COLO829 (cell line): Measurements from ENCODE around the gene NXPH2.

Experiments
- DNase-seq: peaks from one replicate; pipeline ENCODE4 v3.0.0; 2012; ENCODE audit warnings: low spot score

Gene NXPH2

GRCh38 chr2:138637061-138637460 lies 143.1 kb downstream of the NXPH2 start:
- no peak for DNase-seq

GRCh38 chr2:138633049-138633448 lies 147.1 kb downstream of the NXPH2 start:
- DNase-seq: no peak

- no peak for DNase-seq
Measured at GRCh38 chr2:138632066-138632620, 148.0 kb downstream of the NXPH2 start.

- no peak for DNase-seq
Measured at GRCh38 chr2:138630164-138630563, 150.0 kb downstream of the NXPH2 start.

GRCh38 chr2:138626148-138626547 lies 154.0 kb downstream of the NXPH2 start:
- DNase-seq: no peak

- DNase-seq: no peak
Measured at GRCh38 chr2:138622613-138623012, 157.6 kb downstream of the NXPH2 start.

- DNase-seq: no peak
Measured at GRCh38 chr2:138621139-138621538, 159.1 kb downstream of the NXPH2 start.

- DNase-seq: no peak
Measured at GRCh38 chr2:138620431-138620830, 159.8 kb downstream of the NXPH2 start.
